ENCODE results near the gene ERAL1.

DNA sequence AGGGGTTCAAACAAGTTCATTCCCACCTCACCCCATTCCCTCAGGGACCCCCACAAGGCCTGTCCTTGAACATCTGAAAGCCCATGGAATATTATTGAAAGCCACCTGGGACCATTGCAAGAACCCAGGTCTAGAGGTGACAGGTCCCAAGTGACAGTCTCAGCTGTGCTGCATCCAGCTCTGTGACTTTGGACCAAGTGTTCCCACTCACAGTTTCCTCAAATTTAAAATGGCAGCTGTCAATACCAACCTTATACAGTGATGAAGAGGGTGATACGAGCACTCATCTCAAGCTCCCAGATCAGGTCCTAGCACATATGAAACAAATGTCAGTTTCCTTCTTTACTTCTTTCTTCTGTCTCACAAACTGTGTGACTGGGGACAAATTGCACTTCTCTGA is 9.1 kb downstream of the ERAL1 start:
- TF ChIP-seq, protein P1, sequence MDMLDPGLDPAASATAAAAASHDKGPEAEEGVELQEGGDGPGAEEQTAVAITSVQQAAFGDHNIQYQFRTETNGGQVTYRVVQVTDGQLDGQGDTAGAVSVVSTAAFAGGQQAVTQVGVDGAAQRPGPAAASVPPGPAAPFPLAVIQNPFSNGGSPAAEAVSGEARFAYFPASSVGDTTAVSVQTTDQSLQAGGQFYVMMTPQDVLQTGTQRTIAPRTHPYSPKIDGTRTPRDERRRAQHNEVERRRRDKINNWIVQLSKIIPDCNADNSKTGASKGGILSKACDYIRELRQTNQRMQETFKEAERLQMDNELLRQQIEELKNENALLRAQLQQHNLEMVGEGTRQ (IDR thresholded peaks at IDR 0.05; ENCODE audit: low read depth, low read length), result no peak
- TF ChIP-seq RAD21 (IDR thresholded peaks at IDR 0.05; ENCODE audit: low read length), result no peak
- no peak for TF ChIP-seq CTCF (conservative IDR thresholded peaks at IDR 0.05; ENCODE audit: low read depth, low read length)
- no peak for TF ChIP-seq POLR2A (IDR thresholded peaks at IDR 0.05; ENCODE audit: low read depth, low read length)
- no peak for TF ChIP-seq MXI1 (IDR thresholded peaks at IDR 0.05; ENCODE audit: borderline replicate concordance, low read depth, low read length)
- TF ChIP-seq CEBPB (IDR thresholded peaks at IDR 0.05; ENCODE audit: low read depth, low read length), result no peak
- no peak for TF ChIP-seq MAFK (IDR thresholded peaks at IDR 0.05; ENCODE audit: low read depth, low read length)
- TF ChIP-seq MAZ (IDR thresholded peaks at IDR 0.05; ENCODE audit: borderline replicate concordance, low read depth, low read length), result no peak
- TF ChIP-seq SMC3 (IDR thresholded peaks at IDR 0.05; ENCODE audit: low read depth, low read length), result no peak
- no peak for TF ChIP-seq RCOR1 (IDR thresholded peaks at IDR 0.05; ENCODE audit: insufficient replicate concordance, low read length)
- no peak for TF ChIP-seq CHD1 (IDR thresholded peaks at IDR 0.05; ENCODE audit: low read depth, low read length)
- no peak for TF ChIP-seq FOS (IDR thresholded peaks at IDR 0.05; ENCODE audit: low read depth, low read length)
